HG02852 (cell line): ENCODE results near the gene PDIA6.
A peak's percentile ranks its signal among the peaks of the same experiment; 100 is the strongest.

Experiments used
- ATAC-seq: cut with Tn5 transposase; IDR thresholded peaks from one replicate; pipeline ENCODE4 v1.9.1; 2021; ENCODE audit warnings: mild to moderate bottlenecking, moderate library complexity; ENCODE audit not compliant: unreplicated experiment

The PDIA6 gene, protein sequence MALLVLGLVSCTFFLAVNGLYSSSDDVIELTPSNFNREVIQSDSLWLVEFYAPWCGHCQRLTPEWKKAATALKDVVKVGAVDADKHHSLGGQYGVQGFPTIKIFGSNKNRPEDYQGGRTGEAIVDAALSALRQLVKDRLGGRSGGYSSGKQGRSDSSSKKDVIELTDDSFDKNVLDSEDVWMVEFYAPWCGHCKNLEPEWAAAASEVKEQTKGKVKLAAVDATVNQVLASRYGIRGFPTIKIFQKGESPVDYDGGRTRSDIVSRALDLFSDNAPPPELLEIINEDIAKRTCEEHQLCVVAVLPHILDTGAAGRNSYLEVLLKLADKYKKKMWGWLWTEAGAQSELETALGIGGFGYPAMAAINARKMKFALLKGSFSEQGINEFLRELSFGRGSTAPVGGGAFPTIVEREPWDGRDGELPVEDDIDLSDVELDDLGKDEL

DNA sequence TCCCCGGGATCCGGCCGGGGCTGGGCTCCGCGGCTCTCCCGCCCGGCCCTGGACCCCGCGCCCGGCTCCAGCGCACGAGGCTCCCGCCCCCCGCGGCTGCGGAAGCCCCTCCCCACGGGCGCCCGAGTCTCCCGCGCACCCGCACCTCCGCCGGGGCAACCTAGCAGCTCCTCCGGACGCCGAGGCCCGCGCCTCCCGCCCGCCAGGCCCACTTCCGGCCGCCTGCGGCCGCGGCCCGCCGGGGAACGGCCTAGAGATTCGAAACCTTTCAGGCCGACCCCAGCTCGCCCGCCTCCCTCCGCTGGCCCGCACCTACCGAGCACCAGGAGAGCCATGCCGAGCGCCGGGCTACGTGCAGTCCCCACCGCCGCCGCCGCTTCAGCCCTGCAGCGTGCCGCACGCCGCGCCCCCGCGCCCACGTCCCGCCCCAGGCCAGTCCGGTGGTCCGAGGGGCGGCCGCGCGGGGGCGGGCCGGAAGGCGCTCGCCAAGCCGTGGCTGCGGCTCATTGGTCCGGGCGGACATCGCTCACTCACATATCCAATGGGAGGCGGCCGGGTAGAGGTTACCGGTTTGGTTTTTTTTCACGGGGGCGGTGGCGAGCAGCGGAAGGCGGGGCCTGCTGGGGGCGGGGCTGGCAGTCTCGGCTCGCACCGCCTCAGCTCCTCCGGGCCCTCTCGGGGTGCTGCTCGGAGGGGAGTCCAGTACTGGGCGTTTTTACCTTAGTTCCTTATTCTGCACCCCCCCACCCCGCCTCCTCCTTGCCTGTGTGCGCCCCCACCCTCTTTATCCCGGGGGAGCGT, at the start of gene PDIA6:
Gene PDIA6 (minus strand): TSS at position 424 of the 801 bp plus-strand sequence. CDS start 89 bp downstream, at position 335.
- ATAC-seq: peak; percentile 89

- ATAC-seq: no peak
Measured at GRCh38 chr2:10862330-10862729, 49.7 kb upstream of the PDIA6 start.

DNA sequence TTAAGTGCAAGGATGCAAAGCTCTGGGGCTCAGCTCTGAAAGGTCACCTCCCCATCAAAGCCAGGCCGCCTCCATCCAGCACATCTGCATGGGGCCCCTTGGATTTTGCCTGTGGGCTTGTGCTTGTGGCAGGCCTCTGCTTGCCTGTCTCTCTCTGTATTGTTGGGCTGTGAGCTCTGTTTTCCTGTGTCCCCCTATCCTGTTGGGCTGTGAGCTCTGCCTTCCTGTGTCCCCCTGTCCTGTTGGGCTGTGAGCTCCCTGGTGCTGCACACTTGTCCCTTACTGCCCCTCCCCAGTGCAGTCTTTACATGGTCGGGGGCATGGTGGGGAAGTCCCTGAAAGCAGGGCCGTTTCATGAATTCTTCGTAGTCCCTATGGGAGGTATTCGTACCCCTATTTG, 49.2 kb upstream of the PDIA6 start:
- no peak for ATAC-seq

DNA sequence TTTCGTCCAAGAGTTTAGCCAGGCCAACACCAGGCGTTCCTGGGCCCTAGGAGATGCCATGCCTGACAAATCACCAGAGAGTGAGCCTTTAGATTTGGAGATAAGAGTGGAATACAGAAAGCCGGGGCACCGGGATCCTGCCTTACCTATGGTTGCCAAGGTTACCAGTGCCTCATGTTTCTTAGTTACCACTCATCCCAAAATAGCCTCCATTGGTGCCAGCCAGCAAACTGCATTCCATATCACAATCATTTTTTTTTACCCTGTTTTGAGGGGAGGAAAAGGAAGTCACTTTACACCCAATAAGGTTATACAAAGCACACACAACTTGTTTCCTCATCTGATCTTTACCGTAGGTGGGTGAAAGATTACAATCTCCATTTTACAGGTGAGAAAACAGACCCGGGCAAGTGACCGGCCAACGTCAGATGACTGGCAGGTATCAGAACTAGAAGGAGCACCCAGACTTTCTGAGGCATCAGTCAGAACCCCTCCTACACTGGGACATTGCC, 48.3 kb upstream of the PDIA6 start:
- ATAC-seq: no peak

DNA sequence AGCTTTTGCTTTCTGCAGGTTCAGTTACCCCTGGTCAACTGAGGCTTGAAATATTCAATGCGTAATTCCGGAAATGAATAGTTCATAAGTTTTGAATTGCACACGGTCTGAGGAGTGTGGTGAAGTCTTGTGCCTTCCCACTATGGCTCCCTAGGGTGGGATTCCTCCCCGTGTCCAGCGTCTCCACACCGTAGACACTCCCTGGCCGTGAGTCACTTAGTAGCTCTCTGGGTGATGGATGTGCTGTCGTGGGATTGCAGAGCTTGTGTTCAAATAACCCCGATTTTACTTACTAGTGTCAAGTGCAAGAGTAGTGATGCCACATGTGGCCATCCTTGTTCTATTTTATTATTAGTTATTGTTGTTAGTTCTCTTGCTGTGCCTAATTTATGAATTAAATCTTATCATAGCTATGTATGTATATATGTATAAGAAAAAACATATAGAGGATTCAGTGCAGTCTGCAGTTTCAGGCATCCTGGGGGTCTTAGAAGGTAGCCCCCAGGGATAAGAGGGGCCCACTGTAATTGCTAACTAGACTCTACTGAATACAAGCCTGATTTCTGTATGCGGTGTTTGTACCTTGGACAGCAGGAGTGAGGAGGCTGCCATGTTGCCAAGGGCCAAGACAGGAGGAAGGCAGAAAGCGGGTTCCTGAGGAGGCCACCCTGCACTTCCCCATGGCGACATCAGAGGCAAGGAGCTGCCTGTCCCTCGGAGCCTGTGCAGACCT, 47.7 kb upstream of the PDIA6 start:
- no peak for ATAC-seq

DNA sequence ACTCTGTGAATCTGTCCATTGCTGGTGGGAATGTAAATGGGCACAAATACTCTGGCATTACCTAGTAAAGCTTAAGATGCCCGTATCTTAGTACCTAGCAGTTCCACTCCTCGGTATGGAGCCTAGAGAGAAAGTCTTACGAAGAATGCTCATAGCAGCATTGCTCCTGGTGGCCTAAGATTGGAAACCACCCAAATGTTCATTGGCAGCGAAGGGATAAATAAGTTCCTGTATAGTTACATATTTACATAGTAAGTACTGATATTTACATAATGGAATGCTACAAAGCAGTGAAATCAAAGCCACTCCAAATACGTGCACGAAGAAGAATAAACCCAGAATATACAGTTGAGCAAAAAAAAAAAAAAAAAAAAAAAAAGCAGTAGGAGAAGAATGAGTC, 46.7 kb upstream of the PDIA6 start:
- no peak for ATAC-seq

- no peak for ATAC-seq
Measured at GRCh38 chr2:10848541-10848940, 36.0 kb upstream of the PDIA6 start.

DNA sequence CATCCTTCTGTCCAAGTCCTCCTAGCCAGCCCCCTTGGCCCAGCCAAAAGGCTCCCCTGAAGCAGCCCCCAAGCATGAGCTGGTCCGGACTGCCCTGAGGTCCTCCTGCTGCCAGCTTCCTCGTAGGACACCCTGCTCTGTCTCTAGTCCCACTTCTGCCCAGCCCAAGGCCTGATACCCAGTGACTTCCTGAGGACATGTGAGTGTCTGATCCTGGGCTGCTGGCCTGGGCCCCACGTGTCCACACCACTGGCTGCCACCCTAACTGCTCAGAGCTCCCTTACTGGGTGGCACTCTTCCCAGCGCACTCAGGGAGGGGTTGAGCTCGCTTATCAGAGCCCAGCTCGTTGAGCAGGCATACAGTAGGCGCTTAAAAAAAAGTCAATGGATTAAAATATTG, 34.4 kb upstream of the PDIA6 start:
- no peak for ATAC-seq

DNA sequence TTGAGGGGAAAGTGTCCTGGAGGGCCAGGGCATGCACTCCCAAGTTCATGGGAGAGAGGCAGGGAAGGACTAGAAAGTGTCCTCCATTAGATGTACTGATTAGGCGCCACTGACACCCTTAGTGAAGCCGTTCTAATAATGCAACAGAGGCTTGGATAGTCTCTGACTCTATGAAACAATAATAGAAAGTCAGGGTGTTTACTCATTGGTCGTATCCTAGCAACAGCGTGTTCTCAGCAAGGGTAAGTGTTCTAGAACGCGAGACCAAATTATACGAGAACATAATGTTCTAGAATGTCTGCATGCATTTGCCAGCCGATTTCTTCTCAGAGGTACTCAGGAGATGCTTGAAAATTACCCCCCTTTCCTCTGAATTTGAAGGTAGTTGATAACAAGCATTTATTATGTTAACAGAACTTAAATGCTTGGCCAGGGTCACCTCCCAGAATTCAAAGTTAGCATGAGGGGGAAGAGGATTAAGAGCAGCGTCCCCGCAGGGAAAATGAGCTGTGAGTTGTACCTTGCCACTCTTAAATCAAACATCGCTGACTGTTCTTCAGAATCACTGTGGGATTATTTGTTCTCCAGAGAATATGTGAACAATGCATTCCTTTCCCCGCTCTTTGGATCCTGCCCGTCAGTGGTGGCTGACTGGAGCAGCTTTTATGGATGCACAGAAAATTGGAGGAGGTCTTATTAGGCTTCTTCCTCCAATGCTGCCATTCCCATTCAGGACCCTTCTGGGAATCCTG, 33.7 kb upstream of the PDIA6 start:
- ATAC-seq: no peak

DNA sequence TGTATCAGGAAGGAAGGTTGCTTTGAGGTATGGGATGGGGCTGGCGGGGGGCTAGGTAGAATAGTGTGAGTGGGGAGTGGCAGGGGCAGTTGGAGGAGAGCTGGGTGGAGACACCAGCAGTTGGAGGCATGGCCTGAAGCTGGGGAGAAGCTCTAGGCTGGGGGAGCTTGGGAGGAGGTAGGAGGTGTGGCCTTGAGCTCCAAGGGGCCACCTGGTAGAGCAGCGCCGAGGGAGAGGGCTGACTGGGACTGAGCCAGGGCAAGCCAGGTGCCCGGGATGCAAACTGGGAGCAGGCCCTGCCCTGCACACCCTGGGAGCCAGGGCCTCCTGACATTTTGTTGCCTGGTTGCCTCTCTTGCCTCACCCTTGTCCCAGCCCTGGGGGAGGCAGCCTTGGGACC, 33.1 kb upstream of the PDIA6 start:
- ATAC-seq: no peak

DNA sequence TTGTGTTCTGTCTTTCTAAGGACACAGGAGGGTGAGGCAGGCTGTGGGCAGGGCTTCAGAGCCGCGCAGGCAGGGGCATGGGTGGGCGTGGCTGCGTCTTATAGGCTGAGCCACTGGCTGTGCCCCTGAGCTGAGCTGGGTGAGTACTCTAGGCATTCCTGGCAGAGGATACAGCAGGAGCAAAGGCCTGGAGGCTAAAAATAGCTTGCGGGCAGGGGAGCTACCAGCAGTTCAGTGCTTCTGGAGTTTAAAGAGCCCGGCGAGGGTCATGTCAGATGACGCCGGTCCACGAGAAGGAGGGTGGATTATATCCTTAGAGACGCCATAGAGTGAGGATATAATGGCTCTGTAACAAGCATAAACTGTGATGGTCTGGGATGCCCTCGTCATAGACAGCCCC, 31.5 kb upstream of the PDIA6 start:
- ATAC-seq: no peak

- no peak for ATAC-seq
Measured at GRCh38 chr2:10842506-10842905, 29.9 kb upstream of the PDIA6 start.

DNA sequence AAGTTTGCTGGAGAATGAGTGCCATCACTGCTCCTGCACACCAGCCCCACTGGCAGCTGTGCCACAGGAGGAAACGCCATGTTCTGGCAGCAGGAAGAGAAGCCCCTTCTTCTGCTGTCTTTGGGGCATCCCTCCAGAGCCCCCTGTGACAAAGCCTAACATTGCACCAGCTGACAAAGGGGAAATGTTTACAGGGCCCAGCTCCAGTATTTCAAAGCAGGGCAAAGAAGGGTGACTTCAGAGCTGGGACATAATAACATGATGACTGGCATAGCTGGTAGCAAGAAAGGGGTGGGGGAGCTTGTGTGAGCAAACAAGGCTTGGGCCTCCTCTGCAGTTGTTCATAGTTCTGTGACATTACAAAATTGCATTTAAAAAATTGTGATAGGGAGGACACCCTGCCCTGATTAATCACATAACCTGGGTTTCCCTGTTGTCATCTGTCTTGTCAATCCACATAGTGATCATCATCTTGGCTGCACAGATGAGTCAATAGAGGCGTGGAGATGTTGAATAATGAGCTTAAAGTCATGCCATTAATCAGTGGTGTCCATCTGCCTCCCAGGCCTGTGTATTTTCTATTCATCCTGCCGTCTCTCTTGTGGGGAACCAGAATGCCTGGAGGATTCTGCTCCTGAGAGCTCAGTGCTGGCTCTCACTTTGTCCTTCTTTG, 29.1 kb upstream of the PDIA6 start:
- no peak for ATAC-seq

DNA sequence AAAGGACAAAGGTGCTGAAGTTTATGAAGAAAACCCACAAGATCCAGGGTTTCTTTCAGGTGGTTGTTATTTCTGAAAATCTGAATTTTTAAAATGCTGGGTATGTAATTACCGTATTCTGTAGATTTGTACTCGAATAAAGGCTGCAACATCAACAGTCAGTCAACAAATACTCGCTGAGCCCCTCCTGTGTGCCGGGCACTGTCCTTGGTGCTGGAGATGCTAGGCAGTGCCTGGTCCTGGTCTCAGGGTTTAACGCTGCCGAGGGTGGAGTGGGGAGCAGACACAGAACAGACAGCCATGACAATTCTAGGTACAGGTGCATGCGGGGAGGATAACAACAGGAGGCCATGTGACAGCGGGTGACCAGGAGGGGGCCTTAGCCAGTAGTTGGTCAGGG, 27.2 kb upstream of the PDIA6 start:
- ATAC-seq: no peak

GRCh38 chr2:10838734-10839133, 26.1 kb upstream of the PDIA6 start:
- no peak for ATAC-seq

DNA sequence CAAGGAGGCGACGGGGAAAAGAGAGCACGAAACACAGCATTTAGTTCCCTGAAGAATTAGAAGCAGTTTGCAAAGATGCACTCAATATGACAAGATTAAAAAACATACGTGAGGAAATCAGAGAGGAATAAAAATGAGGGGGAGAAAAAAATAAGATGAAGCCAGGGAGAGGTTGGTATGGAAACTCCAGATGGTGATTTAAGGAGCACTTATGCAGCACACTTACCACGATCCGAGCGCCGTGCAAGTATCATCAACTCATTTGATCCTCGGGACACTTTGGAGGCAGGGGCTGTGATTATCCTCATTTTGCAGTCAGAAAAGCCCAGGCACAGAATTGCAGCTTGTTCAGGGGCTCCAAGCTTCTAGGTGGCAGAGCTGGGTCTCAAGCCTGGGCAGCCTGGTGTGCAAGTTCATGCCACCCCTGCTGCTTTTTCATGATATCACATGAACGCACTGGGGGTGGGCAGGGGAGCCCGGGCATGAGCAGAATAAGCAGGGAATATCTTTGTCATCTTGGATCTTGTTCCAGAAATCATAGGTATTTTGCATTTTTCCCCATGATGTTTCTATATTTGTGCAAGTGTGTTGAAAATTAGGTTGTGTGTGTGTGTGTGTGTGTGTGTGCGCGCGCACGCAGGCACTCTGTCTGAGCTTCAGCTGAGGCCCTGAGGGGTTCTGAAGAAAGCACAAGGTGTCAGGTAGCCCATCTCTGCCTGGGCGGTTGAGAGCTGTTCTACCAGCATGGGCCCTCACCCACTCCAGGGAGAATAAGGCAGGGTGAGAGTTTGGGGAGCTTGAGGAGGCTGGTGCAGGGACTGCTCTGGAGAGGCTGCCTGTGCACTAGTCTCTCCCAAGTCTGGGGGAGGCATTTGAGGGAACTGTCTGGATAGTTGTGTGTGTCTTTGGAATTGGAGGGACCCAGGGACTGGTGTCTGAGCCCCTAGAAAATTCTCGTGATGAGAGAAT, 25.0 kb upstream of the PDIA6 start:
- ATAC-seq: no peak

- ATAC-seq: peak; percentile 68
Measured at GRCh38 chr2:10835052-10835970, 22.7 kb upstream of the PDIA6 start.
